DND-41 (cell line): ENCODE measurements around the gene SNX20.

Experiments
- EZH2 ChIP-seq: IDR thresholded peaks from 3 replicates; pipeline ENCODE4 v1.6.1; 2012; ENCODE audit warnings: borderline replicate concordance, low read depth, mild to moderate bottlenecking, moderate library complexity, low read length, inconsistent platforms; ENCODE audit not compliant: severe bottlenecking
- TF ChIP-seq, protein P1 (sequence below): IDR thresholded peaks from 2 replicates; pipeline ENCODE4 v1.5.1; 2012; ENCODE audit warnings: borderline replicate concordance, low read length, moderate library complexity, mild to moderate bottlenecking; ENCODE audit not compliant: poor library complexity, severe bottlenecking; ENCODE audit errors: extremely low read depth

DNA sequence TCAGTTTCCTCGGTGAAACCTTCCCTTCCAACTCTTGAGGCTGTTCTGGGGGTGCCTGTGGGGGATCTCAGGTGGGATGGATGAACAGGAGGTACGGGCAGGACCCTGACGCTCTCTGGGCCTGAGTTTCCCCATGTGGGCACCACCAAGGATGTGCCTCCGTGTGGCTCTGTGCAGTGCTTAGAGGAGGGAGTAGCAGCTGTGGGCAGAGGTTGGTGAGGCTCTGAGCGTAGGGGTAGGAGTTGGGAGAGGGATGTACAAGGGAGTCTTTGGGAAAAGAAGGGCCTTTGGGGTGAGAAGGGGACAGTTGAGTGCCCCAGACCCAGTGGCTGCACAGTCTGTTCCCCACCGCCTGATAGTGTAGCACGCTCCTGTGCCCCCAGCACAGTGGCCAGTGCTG lies 59.1 kb downstream of the SNX20 start:
- TF ChIP-seq, protein P1, sequence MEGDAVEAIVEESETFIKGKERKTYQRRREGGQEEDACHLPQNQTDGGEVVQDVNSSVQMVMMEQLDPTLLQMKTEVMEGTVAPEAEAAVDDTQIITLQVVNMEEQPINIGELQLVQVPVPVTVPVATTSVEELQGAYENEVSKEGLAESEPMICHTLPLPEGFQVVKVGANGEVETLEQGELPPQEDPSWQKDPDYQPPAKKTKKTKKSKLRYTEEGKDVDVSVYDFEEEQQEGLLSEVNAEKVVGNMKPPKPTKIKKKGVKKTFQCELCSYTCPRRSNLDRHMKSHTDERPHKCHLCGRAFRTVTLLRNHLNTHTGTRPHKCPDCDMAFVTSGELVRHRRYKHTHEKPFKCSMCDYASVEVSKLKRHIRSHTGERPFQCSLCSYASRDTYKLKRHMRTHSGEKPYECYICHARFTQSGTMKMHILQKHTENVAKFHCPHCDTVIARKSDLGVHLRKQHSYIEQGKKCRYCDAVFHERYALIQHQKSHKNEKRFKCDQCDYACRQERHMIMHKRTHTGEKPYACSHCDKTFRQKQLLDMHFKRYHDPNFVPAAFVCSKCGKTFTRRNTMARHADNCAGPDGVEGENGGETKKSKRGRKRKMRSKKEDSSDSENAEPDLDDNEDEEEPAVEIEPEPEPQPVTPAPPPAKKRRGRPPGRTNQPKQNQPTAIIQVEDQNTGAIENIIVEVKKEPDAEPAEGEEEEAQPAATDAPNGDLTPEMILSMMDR = no peak
- no peak for TF ChIP-seq EZH2
